LNCAP (cell line): ENCODE measurements around the gene IGF1.

Experiments
- CTCF ChIP-seq: fragments of 450-650 bp; IDR thresholded peaks from 2 replicates; pipeline ENCODE4 v1.5.1; 2017; ENCODE audit warnings: mild to moderate bottlenecking

IGF1 gene

GRCh38 chr12:102479099-102479885, 1.1 kb downstream of the IGF1 start:
- no peak for TF ChIP-seq CTCF

DNA sequence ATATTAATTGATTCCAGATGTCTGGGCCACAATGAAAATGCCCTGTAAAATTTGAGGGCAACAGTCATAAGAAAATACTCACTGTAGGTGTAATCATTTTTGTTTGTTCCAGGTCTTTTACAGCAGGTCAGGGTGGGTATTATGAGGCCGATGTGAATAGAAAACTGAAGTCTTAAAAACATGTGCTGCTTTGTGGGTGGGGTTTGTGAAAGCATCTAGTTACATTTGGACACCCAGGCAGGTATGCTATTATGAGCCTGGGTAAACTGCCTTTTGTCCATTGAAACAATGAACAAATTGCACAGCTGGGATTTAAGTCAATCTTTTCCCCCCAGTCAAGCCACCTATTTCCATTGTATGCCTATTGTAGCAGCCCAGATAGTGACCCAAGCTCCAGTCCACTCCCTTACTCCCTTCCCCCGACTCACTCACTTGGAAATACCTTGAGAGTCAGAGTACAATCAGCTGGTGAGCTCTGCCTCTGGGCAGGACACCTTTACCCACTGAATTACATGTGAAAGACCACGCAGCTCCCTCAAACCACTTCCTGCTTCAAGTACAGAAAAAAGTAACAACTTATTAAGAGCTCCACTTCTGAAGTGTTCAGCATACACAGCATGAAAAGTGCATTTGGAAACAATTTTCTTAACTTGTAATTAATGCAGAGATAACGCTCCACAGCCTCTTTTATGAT, 1.8 kb downstream of the IGF1 start:
- no peak for TF ChIP-seq CTCF

- no peak for TF ChIP-seq CTCF
Measured at GRCh38 chr12:102475355-102475754, 5.0 kb downstream of the IGF1 start.

DNA sequence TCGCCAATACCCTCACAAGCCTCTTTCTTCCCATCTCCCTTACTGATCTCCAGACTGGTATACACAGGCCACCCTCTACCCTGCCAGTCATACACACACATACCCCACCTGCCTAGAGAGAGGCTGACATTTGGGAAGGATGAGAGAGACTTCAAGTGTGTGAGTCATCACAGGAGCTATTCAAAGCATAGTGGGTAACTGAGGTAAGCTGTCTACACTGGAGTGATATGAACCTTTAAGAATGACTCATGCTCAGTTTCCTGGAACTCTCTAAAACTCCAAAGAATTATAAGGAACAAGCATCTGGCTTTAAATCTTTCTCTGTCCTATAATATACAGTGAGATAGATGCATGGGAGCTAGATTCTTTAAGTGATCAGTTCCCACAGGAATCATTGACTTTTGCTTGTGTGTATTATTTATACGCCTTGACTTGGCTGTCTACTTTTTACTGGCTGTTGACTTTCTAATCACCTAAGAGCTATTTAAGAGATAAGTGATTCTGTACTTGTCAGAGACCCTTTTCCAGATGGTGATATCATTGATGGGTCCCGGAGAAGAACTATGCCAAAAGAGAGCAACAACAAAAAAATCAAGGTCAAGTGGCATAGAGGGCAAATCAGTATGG, 5.8 kb downstream of the IGF1 start:
- no peak for TF ChIP-seq CTCF

DNA sequence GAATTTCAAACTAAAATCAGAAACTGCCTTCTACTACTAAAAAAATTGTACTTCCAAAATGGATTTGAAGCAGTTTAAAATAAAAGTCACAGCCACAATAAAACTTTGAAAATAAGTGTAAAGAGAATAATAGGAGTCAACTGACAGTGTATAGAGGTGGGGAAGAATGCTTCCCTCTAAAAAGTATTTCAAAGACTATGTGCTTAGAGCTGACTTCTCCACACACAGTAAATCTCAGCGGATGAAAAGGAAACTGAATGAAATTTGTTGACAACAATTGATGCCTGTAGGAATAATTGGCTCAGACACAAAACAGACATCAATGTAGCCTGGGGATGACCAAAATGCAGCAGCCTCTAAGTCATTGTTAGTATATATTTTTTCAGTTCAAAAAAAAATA, 7.9 kb downstream of the IGF1 start:
- no peak for TF ChIP-seq CTCF

- TF ChIP-seq CTCF = no peak
Measured at GRCh38 chr12:102471556-102471955, 8.8 kb downstream of the IGF1 start.

- TF ChIP-seq CTCF = no peak
Measured at GRCh38 chr12:102470945-102471344, 9.4 kb downstream of the IGF1 start.
